ENCODE results near the gene MS4A4E. TPM values are rescaled to one million over a fixed set of nuclear protein-coding genes. Genes with fewer than 3 reads are reported as not detected.

The MS4A4E gene
- total RNA-seq, 1 donor from 2014 or later: 2.7 TPM

DNA sequence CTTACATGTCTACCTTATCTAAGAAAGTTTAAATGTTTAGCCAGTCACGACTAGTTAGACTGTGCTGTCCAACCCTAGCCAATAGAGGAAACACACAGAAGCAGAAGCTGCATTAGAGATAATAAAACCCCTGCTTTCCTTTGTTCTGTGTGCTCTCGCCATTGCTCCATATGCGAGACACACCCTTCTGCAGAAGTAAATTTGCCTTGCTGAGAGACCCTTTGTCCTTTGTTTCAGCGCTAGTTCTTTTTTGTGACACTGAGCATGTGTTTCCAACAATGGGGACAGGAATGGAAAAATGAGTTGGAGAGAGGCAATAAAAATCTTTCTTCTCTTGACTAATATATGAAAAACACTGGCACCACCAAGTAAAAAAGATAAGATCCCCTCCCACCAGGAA, 18.1 kb upstream of the MS4A4E start:
- no peaks in the 10 kb centered on the region for H3K4me1 ChIP-seq
- TF ChIP-seq, protein P1, sequence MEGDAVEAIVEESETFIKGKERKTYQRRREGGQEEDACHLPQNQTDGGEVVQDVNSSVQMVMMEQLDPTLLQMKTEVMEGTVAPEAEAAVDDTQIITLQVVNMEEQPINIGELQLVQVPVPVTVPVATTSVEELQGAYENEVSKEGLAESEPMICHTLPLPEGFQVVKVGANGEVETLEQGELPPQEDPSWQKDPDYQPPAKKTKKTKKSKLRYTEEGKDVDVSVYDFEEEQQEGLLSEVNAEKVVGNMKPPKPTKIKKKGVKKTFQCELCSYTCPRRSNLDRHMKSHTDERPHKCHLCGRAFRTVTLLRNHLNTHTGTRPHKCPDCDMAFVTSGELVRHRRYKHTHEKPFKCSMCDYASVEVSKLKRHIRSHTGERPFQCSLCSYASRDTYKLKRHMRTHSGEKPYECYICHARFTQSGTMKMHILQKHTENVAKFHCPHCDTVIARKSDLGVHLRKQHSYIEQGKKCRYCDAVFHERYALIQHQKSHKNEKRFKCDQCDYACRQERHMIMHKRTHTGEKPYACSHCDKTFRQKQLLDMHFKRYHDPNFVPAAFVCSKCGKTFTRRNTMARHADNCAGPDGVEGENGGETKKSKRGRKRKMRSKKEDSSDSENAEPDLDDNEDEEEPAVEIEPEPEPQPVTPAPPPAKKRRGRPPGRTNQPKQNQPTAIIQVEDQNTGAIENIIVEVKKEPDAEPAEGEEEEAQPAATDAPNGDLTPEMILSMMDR (IDR thresholded peaks at IDR 0.05): no peak
- DNase-seq (no peak), ATAC-seq (no peak)
- H3K27ac ChIP-seq: no peak overlapping the region
- H3K4me3 ChIP-seq: no peak overlapping the region
- no peaks in the 10 kb centered on the region for H3K9me3 ChIP-seq
- H3K27me3 ChIP-seq (ENCODE audit: low read depth): no peaks in the 10 kb centered on the region
- intact Hi-C loops (cut with DNase I): no loop called here
- H3K36me3 ChIP-seq: no peaks in the 10 kb centered on the region

DNA sequence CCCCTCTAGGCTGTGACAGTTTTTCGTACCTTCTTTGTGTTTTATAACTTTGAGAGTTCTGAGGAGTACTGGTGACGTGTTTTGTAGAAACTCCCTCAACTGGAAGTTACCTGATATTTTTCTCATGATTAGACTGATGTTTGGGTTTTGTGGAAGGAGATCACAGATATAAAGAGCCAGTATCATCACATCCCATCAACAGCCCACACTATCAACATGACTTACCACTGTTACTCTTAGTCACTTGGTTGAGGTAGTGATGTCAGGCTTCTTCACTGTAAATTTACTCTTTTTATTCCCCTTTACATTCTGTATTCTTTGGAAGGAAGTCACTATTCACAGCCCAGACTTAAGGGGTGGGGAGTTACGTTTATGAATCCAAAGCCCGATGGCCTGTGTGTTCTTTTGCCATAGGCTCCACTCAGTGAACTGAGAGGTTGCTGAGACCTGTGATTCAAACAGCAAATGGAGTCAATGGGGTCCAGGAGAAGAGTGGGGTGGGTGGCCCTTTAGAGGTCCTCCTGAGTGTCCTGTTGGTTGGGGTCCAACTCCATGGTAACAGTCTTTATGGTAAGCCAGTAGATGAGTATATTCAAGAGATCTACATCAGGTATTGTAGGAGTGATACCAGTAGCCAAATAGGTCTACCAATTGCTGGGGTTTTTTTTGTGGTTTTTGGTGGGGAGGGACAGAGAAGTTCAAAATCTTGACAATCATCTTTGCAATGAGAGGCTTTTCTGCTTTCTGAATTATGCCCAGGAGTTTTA, 15.2 kb upstream of the MS4A4E start:
- Histone ChIP-seq H3K9me3 (no peaks in the 10 kb centered on the region), H3K4me3 (no peak overlapping the region), H3K36me3 (no peaks in the 10 kb centered on the region), H3K4me1 (peaks cover 4% of the 10 kb centered on the region), H3K27me3 (ENCODE audit: low read depth) (no peaks in the 10 kb centered on the region), H3K27ac (no peak overlapping the region)
- no peak for DNase-seq
- intact Hi-C loops (cut with DNase I): no loop called here
- TF ChIP-seq, protein P1 (IDR thresholded peaks at IDR 0.05): no peak
- no peak for ATAC-seq

DNA sequence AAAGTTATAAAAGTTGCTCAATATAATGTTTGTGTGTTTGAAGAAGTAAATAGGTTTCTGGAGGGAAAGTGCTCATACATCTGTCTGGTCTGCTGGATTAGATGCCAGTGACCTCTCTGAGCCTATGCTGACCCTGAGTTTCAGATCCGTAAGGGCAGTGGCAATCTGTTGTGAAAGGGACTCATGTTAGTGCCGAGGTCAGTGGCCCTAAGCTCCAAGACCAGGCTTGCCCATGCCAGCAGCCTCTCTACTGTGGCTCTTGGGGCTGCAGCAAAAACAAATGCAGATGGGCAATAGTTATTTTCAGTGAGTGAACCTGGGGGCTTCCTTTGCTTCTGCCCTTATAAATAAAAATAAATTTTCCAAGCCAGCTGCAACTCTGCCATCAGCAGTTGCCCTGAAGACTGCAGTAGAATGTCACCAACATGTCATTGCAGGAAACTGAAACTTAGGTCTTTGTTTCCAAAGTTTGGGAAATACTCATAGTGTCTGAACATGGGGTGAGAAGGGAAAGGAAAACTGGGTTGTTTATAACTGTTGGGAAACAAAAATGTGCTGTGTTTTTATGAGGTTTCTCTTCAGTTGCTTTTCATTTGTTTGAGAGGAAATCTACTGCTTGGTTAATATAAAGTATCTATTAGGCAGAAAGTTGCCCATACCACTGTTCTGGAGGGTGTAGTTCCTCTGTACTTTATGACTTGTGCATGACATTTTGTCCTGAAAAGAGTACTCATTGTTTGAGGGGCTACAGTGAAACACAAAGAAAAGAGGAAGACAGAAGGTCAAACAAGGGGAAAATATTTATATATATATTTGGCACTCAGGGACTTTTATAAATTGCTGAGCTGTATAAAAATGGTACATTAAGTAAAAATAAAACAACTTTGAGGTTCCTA, 9.5 kb upstream of the MS4A4E start:
- H3K36me3 ChIP-seq: no peaks in the 10 kb centered on the region
- TF ChIP-seq, protein P1 (IDR thresholded peaks at IDR 0.05): no peak
- H3K27ac ChIP-seq: peak overlapping the region; percentile 9
- H3K27me3 ChIP-seq (ENCODE audit: low read depth): no peaks in the 10 kb centered on the region
- DNase-seq (no peak), ATAC-seq (peak; percentile 39 to 65)
- intact Hi-C loops (cut with DNase I): no loop called here
- H3K4me1 ChIP-seq: peaks cover 20% of the 10 kb centered on the region
- H3K4me3 ChIP-seq: no peak overlapping the region
- no peaks in the 10 kb centered on the region for H3K9me3 ChIP-seq

DNA sequence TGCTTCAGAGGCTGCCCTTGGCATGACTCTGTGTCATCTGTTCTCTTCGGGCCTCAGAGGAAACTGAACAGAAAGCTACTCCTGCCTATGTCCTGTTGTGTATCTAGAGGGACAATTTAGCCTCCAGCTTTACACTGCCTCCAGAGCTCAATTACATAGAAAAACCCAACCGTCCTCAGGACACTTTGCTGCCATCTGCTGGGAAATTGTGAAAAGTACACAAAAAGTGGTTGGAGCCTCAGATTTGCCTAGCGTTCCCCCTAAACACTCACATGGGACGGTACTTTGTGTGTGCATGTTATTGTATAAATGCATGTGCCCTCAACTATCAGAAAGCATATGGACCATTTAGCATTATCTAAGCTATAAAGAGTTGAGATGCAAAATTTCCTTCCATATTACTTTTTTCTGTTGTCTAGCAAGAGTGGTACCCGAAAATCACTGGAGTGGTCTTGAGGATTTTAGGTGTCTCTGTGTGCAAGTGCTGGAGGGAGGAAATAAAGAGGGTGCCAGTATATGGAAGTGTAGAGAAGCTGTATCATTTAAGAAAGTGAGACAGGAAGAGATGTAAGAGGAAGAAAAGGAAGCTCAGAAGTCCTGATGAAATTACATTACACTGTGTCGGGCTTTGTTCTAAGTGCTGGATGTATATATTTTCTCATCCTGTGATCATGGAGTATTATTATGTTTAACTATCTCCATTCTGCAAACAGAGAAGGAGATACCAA, 8.7 kb upstream of the MS4A4E start:
- H3K27ac ChIP-seq: no peak overlapping the region
- peaks cover 20% of the 10 kb centered on the region for H3K4me1 ChIP-seq
- TF ChIP-seq, protein P1 (IDR thresholded peaks at IDR 0.05): peak; percentile 45
- H3K9me3 ChIP-seq: no peaks in the 10 kb centered on the region
- H3K4me3 ChIP-seq: no peak overlapping the region
- H3K27me3 ChIP-seq (ENCODE audit: low read depth): no peaks in the 10 kb centered on the region
- no peak for DNase-seq
- H3K36me3 ChIP-seq: no peaks in the 10 kb centered on the region
- ATAC-seq: peak; percentile 57 to 74
- intact Hi-C loops (cut with DNase I): no loop called here

DNA sequence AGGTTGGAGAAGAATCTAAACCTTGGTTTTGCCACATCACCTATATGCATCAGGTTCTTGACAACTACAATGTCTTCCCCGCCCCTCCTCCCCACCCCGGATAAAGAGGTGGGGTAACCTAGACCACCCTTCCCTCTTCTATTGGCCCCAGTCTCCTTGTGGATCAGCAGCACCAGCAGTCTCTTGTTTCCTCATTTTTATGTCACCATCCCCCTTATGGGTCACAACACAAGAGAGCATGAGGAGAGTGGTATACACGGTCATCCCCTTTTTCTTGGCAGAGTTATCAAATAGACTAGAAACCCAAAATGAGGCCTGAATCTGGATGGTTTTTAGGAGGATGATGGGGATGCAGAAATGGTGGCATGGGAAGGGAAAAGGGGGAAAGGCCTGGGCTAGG, 1.2 kb downstream of the MS4A4E start:
- intact Hi-C loops (cut with DNase I): no loop called here
- Histone ChIP-seq H3K4me1 (no peaks in the 10 kb centered on the region), H3K36me3 (no peaks in the 10 kb centered on the region), H3K4me3 (no peak overlapping the region), H3K27me3 (ENCODE audit: low read depth) (no peaks in the 10 kb centered on the region), H3K9me3 (no peaks in the 10 kb centered on the region), H3K27ac (peak overlapping the region; percentile 31)
- no peak for DNase-seq
- TF ChIP-seq, protein P1 (IDR thresholded peaks at IDR 0.05): no peak
- ATAC-seq: no peak
